WTC11 (cell line): Measurements from ENCODE around the gene AMDHD2. TPM values are rescaled to one million over a fixed set of nuclear protein-coding genes. Genes with fewer than 3 reads are reported as not detected.

Source experiments
- ATAC-seq: fragments of 200-7000 bp; cut with Tn5 transposase; 2 replicates; pipeline ENCODE4 v1.10.0; 2021; ENCODE audit warnings: mild to moderate bottlenecking, moderate library complexity
- CTCF ChIA-PET: fragments of 300-600 bp; sonication (Branson Sonifier 250); formaldehyde crosslinking; loops from one replicate; lab custom pipeline; 2021; ENCODE audit warnings: antibody characterized with exemption; lab: Charles Lee
- POLR2A ChIA-PET: fragments of 350-600 bp; sonication (Branson Sonifier 250); formaldehyde crosslinking; loops from one replicate; lab custom pipeline; 2021; ENCODE audit warnings: antibody characterized with exemption; lab: Charles Lee
- DNase-seq: peaks from one replicate; pipeline ENCODE4 v3.0.0; 2021; ENCODE audit warnings: low spot score
- H3K27ac Mint-ChIP-seq: 2 replicates; pipeline ENCODE4 v1.8.0; 2021; ENCODE audit warnings: mixed read lengths
- H3K27me3 Mint-ChIP-seq: 2 replicates; pipeline ENCODE4 v1.8.0; 2021; ENCODE audit warnings: low read depth, mild to moderate bottlenecking, moderate library complexity, mixed read lengths
- H3K36me3 Mint-ChIP-seq: 2 replicates; pipeline ENCODE4 v1.8.0; 2021; ENCODE audit warnings: mixed read lengths
- H3K4me1 Mint-ChIP-seq: 2 replicates; pipeline ENCODE4 v1.8.0; 2022; ENCODE audit warnings: mixed read lengths
- H3K4me3 Mint-ChIP-seq: 2 replicates; pipeline ENCODE4 v1.8.0; 2021; ENCODE audit warnings: mild to moderate bottlenecking, moderate library complexity, mixed read lengths
- H3K9me3 Mint-ChIP-seq: 2 replicates; pipeline ENCODE4 v1.8.0; 2021; ENCODE audit warnings: mixed read lengths
- EMX1 ChIP-seq: fragments of 250-450 bp; sonication (Bioruptor Pico); IDR thresholded peaks from 2 replicates; pipeline ENCODE4 v1.8.0; 2021; ENCODE audit warnings: mild to moderate bottlenecking
- ETV6 ChIP-seq: sonication (generic); formaldehyde crosslinking; IDR thresholded peaks from 2 replicates; pipeline ENCODE4 v1.8.1; 2022; ENCODE audit warnings: mild to moderate bottlenecking, missing genetic modification reagents
- GABPB1 ChIP-seq: sonication (generic); formaldehyde crosslinking; IDR thresholded peaks from 2 replicates; pipeline ENCODE4 v1.8.1; 2023; ENCODE audit warnings: mild to moderate bottlenecking, missing genetic modification reagents
- HMGA2 ChIP-seq: fragments of 250-450 bp; sonication (Bioruptor Pico); IDR thresholded peaks from 2 replicates; pipeline ENCODE4 v1.4.0; 2021; ENCODE audit warnings: mild to moderate bottlenecking, moderate library complexity
- NR1H2 ChIP-seq: sonication (generic); formaldehyde crosslinking; IDR thresholded peaks from 2 replicates; pipeline ENCODE4 v1.9.0; 2021; ENCODE audit warnings: mild to moderate bottlenecking, moderate library complexity, missing genetic modification reagents
- OVOL2 ChIP-seq: fragments of 250-450 bp; sonication (Bioruptor Pico); IDR thresholded peaks from 2 replicates; pipeline ENCODE4 v1.9.0; 2021; ENCODE audit warnings: mild to moderate bottlenecking, borderline replicate concordance
- PRRX2 ChIP-seq: fragments of 250-450 bp; sonication (Bioruptor Pico); IDR thresholded peaks from 2 replicates; pipeline ENCODE4 v1.8.0; 2021; ENCODE audit warnings: mild to moderate bottlenecking
- RELA ChIP-seq: sonication (generic); formaldehyde crosslinking; IDR thresholded peaks from 2 replicates; pipeline ENCODE4 v1.8.1; 2022; ENCODE audit warnings: missing genetic modification reagents, mild to moderate bottlenecking, borderline replicate concordance
- SOX15 ChIP-seq: fragments of 250-450 bp; sonication (Bioruptor Pico); IDR thresholded peaks from 2 replicates; pipeline ENCODE4 v1.9.0; 2021; ENCODE audit warnings: mild to moderate bottlenecking
- ZBTB21 ChIP-seq: sonication (generic); formaldehyde crosslinking; IDR thresholded peaks from 2 replicates; pipeline ENCODE4 v1.8.1; 2023; ENCODE audit warnings: mild to moderate bottlenecking, missing genetic modification reagents, borderline replicate concordance
- ZNF219 ChIP-seq: sonication (generic); formaldehyde crosslinking; IDR thresholded peaks from 2 replicates; pipeline ENCODE4 v1.8.0; 2023; ENCODE audit warnings: missing genetic modification reagents, mild to moderate bottlenecking, borderline replicate concordance
- ZNF232 ChIP-seq: sonication (generic); formaldehyde crosslinking; IDR thresholded peaks from 2 replicates; pipeline ENCODE4 v1.8.0; 2022; ENCODE audit warnings: mild to moderate bottlenecking, missing genetic modification reagents
- ZNF416 ChIP-seq: fragments of 250-450 bp; sonication (Bioruptor Pico); IDR thresholded peaks from 2 replicates; pipeline ENCODE4 v1.9.0; 2021; ENCODE audit warnings: mild to moderate bottlenecking, inconsistent platforms
- total RNA-seq: library from RNA; stranded (reverse); gene quantifications from 3 replicates; pipeline ENCODE4 v1.2.3, GENCODE V29; 2021
- TF ChIP-seq, protein P1 (sequence below): sonication (generic); formaldehyde crosslinking; IDR thresholded peaks from 2 replicates; pipeline ENCODE4 v1.8.1; 2023; ENCODE audit warnings: mild to moderate bottlenecking, missing genetic modification reagents, borderline replicate concordance
- TF ChIP-seq, protein P2 (sequence below): sonication (generic); formaldehyde crosslinking; IDR thresholded peaks from 2 replicates; pipeline ENCODE4 v1.8.1; 2022; ENCODE audit warnings: mild to moderate bottlenecking, moderate library complexity, missing genetic modification reagents
- TF ChIP-seq, protein P3 (sequence below): sonication (generic); formaldehyde crosslinking; IDR thresholded peaks from 2 replicates; pipeline ENCODE4 v1.8.0; 2022; ENCODE audit warnings: mild to moderate bottlenecking, missing genetic modification reagents
- TF ChIP-seq, protein P4 (sequence below): sonication (generic); formaldehyde crosslinking; IDR thresholded peaks from 2 replicates; pipeline ENCODE4 v1.8.1; 2022; ENCODE audit warnings: low read depth, missing genetic modification reagents, borderline replicate concordance
- TF ChIP-seq, protein P5 (sequence below): sonication (generic); formaldehyde crosslinking; IDR thresholded peaks from 2 replicates; pipeline ENCODE4 v1.8.1; 2022; ENCODE audit warnings: low read depth, mild to moderate bottlenecking, moderate library complexity, missing genetic modification reagents, borderline replicate concordance
- TF ChIP-seq, protein P6 (sequence below): sonication (generic); formaldehyde crosslinking; IDR thresholded peaks from 2 replicates; pipeline ENCODE4 v1.8.1; 2022; ENCODE audit warnings: mild to moderate bottlenecking, missing genetic modification reagents, moderate library complexity, borderline replicate concordance
- TF ChIP-seq, protein P7 (sequence below): fragments of 250-450 bp; sonication (Bioruptor Pico); IDR thresholded peaks from 2 replicates; pipeline ENCODE4 v1.9.0; 2021; ENCODE audit warnings: moderate library complexity, mild to moderate bottlenecking, inconsistent platforms, borderline replicate concordance
- TF ChIP-seq, protein P8 (sequence below): fragments of 250-450 bp; sonication (Bioruptor Pico); IDR thresholded peaks from 2 replicates; pipeline ENCODE4 v1.9.0; 2021; ENCODE audit warnings: mild to moderate bottlenecking, borderline replicate concordance

AMDHD2 gene
- total RNA-seq, 1 experiment from 2014 or later, result 70.9 TPM

DNA sequence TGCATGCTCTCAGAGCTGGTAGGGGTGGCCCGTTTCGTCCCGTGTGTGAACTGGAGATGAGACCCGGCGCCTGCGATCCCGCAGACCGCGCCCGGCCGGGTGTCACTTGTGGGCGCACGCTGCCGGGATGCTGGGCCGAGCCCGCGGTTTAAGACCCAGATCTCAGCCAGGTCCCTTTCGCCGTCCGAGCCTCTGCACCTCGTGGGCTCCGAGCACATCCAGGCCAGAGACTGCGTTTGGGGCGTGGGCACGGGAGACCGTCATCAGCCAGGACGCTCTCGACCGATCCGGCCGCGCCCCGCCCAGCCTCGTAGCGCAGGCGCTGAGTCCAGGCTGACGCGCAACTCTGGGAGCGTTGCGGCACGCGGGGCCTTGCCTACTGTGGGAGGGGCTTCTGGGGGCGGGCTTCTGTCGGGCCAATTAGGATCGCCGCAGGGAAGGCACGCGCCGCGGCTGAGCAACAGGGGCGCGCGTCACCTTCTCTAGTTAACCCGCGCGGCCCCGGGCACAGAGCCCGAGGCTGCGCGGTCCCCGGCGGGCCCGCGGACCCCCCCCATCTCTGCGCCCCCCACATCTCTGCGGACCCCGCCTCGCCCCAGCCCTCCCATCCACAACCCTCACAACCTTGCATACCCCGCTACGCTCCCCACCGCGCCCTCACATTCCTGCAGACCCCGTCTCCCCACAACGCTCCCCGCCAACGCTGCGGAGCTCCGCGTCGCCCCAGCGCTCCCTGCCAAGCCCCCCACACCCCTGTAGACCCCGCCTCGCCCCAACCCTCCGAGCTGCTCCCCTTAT lies 11.7 kb downstream of the AMDHD2 start:
- peaks cover 8% of the 10 kb centered on the region; the same call in 1 of the 2 replicates for H3K27me3 Mint-ChIP-seq
- ATAC-seq (peak; percentile 88), DNase-seq (peak; percentile 98)
- 0 out of 2 replicates have a peak, but pooled peaks cover 5% of the 10 kb centered on the region for H3K4me1 Mint-ChIP-seq
- H3K4me3 Mint-ChIP-seq, result peak overlapping the region; percentile 94
- no peaks in the 10 kb centered on the region for H3K36me3 Mint-ChIP-seq
- ChIA-PET POLR2A (interaction anchor here (0.9 to 2.4 kb wide), 6 partner anchors 12 to 72 kb away, joined by 3 to 17 read pairs (median 6); partner anchors contain the start of genes AMDHD2 and ATP6V0C), CTCF (interaction anchor here (0.5 to 2.0 kb wide), 15 partner anchors 8 to 528 kb away, joined by 3 to 13 read pairs (median 4); partner anchors contain the start of genes ABCA3, AMDHD2, ECI1 and NTN3)
- peak overlapping the region; percentile 98 for H3K27ac Mint-ChIP-seq
- H3K9me3 Mint-ChIP-seq, result no peaks in the 10 kb centered on the region
- peak; percentile 64; the same call in 1 of the 2 replicates for TF ChIP-seq PRRX2 (CRISPR knock-in tag)
- TF ChIP-seq ZNF416, result 0 out of 2 replicates have a peak, but pooled peaks have one; percentile 16
- TF ChIP-seq ZBTB21 (CRISPR knock-in tag), result no peak; the same call in none of the 2 replicates
- peak; percentile 93 for TF ChIP-seq ETV6 (CRISPR knock-in tag)
- TF ChIP-seq, protein P1, sequence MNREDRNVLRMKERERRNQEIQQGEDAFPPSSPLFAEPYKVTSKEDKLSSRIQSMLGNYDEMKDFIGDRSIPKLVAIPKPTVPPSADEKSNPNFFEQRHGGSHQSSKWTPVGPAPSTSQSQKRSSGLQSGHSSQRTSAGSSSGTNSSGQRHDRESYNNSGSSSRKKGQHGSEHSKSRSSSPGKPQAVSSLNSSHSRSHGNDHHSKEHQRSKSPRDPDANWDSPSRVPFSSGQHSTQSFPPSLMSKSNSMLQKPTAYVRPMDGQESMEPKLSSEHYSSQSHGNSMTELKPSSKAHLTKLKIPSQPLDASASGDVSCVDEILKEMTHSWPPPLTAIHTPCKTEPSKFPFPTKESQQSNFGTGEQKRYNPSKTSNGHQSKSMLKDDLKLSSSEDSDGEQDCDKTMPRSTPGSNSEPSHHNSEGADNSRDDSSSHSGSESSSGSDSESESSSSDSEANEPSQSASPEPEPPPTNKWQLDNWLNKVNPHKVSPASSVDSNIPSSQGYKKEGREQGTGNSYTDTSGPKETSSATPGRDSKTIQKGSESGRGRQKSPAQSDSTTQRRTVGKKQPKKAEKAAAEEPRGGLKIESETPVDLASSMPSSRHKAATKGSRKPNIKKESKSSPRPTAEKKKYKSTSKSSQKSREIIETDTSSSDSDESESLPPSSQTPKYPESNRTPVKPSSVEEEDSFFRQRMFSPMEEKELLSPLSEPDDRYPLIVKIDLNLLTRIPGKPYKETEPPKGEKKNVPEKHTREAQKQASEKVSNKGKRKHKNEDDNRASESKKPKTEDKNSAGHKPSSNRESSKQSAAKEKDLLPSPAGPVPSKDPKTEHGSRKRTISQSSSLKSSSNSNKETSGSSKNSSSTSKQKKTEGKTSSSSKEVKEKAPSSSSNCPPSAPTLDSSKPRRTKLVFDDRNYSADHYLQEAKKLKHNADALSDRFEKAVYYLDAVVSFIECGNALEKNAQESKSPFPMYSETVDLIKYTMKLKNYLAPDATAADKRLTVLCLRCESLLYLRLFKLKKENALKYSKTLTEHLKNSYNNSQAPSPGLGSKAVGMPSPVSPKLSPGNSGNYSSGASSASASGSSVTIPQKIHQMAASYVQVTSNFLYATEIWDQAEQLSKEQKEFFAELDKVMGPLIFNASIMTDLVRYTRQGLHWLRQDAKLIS (CRISPR knock-in tag), result no peak
- TF ChIP-seq, protein P2, sequence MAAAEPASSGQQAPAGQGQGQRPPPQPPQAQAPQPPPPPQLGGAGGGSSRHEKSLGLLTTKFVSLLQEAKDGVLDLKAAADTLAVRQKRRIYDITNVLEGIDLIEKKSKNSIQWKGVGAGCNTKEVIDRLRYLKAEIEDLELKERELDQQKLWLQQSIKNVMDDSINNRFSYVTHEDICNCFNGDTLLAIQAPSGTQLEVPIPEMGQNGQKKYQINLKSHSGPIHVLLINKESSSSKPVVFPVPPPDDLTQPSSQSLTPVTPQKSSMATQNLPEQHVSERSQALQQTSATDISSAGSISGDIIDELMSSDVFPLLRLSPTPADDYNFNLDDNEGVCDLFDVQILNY, result peak; percentile 91; the same call in 1 of the 2 replicates
- TF ChIP-seq, protein P3, sequence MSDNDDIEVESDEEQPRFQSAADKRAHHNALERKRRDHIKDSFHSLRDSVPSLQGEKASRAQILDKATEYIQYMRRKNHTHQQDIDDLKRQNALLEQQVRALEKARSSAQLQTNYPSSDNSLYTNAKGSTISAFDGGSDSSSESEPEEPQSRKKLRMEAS (CRISPR knock-in tag), result peak; percentile 93
- TF ChIP-seq, protein P4, sequence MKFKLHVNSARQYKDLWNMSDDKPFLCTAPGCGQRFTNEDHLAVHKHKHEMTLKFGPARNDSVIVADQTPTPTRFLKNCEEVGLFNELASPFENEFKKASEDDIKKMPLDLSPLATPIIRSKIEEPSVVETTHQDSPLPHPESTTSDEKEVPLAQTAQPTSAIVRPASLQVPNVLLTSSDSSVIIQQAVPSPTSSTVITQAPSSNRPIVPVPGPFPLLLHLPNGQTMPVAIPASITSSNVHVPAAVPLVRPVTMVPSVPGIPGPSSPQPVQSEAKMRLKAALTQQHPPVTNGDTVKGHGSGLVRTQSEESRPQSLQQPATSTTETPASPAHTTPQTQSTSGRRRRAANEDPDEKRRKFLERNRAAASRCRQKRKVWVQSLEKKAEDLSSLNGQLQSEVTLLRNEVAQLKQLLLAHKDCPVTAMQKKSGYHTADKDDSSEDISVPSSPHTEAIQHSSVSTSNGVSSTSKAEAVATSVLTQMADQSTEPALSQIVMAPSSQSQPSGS (CRISPR knock-in tag), result no peak
- TF ChIP-seq NR1H2, result no peak
- peak; percentile 92; the same call in 1 of the 2 replicates for TF ChIP-seq ZNF232 (CRISPR knock-in tag)
- peak; percentile 91 for TF ChIP-seq GABPB1 (CRISPR knock-in tag)
- TF ChIP-seq, protein P5, sequence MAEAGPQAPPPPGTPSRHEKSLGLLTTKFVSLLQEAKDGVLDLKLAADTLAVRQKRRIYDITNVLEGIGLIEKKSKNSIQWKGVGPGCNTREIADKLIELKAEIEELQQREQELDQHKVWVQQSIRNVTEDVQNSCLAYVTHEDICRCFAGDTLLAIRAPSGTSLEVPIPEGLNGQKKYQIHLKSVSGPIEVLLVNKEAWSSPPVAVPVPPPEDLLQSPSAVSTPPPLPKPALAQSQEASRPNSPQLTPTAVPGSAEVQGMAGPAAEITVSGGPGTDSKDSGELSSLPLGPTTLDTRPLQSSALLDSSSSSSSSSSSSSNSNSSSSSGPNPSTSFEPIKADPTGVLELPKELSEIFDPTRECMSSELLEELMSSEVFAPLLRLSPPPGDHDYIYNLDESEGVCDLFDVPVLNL (CRISPR knock-in tag), result 0 out of 2 replicates have a peak, but pooled peaks have one; percentile 22
- TF ChIP-seq, protein P6, sequence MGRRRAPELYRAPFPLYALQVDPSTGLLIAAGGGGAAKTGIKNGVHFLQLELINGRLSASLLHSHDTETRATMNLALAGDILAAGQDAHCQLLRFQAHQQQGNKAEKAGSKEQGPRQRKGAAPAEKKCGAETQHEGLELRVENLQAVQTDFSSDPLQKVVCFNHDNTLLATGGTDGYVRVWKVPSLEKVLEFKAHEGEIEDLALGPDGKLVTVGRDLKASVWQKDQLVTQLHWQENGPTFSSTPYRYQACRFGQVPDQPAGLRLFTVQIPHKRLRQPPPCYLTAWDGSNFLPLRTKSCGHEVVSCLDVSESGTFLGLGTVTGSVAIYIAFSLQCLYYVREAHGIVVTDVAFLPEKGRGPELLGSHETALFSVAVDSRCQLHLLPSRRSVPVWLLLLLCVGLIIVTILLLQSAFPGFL, result no peak
- no peak for TF ChIP-seq OVOL2 (CRISPR knock-in tag)
- TF ChIP-seq HMGA2, result no peak
- TF ChIP-seq RELA (CRISPR knock-in tag), result peak; percentile 84; the same call in 1 of the 2 replicates
- TF ChIP-seq ZNF219 (CRISPR knock-in tag), result no peak
- TF ChIP-seq, protein P7, sequence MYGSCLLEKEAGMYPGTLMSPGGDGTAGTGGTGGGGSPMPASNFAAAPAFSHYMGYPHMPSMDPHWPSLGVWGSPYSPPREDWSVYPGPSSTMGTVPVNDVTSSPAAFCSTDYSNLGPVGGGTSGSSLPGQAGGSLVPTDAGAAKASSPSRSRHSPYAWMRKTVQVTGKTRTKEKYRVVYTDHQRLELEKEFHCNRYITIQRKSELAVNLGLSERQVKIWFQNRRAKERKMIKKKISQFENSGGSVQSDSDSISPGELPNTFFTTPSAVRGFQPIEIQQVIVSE, result no peak
- no peak for TF ChIP-seq EMX1 (CRISPR knock-in tag)
- TF ChIP-seq, protein P8, sequence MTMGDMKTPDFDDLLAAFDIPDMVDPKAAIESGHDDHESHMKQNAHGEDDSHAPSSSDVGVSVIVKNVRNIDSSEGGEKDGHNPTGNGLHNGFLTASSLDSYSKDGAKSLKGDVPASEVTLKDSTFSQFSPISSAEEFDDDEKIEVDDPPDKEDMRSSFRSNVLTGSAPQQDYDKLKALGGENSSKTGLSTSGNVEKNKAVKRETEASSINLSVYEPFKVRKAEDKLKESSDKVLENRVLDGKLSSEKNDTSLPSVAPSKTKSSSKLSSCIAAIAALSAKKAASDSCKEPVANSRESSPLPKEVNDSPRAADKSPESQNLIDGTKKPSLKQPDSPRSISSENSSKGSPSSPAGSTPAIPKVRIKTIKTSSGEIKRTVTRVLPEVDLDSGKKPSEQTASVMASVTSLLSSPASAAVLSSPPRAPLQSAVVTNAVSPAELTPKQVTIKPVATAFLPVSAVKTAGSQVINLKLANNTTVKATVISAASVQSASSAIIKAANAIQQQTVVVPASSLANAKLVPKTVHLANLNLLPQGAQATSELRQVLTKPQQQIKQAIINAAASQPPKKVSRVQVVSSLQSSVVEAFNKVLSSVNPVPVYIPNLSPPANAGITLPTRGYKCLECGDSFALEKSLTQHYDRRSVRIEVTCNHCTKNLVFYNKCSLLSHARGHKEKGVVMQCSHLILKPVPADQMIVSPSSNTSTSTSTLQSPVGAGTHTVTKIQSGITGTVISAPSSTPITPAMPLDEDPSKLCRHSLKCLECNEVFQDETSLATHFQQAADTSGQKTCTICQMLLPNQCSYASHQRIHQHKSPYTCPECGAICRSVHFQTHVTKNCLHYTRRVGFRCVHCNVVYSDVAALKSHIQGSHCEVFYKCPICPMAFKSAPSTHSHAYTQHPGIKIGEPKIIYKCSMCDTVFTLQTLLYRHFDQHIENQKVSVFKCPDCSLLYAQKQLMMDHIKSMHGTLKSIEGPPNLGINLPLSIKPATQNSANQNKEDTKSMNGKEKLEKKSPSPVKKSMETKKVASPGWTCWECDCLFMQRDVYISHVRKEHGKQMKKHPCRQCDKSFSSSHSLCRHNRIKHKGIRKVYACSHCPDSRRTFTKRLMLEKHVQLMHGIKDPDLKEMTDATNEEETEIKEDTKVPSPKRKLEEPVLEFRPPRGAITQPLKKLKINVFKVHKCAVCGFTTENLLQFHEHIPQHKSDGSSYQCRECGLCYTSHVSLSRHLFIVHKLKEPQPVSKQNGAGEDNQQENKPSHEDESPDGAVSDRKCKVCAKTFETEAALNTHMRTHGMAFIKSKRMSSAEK (CRISPR knock-in tag), result no peak
- TF ChIP-seq SOX15 (CRISPR knock-in tag), result no peak
